Esophagus muscularis mucosa (tissue), 4 donors: ENCODE results near the gene GLS. TPM values are rescaled to one million over a fixed set of nuclear protein-coding genes. Genes with fewer than 3 reads are reported as not detected.

Source experiments
- DNase-seq: peaks from one replicate; pipeline ENCODE4 v3.0.0-alpha.2; 2017; ENCODE audit errors: extremely low spot score
- H3K27ac ChIP-seq, 4 donors: fragments of 200-600 bp; sonication (generic); replicated peaks in 1 of 4; 1 replicate in 3 of 4; 2 replicates in 1 of 4; pipeline ENCODE4 v1.5.1; 2016 to 2019; ENCODE audit warnings: mild to moderate bottlenecking in 1 of 4
- H3K27me3 ChIP-seq, 4 donors: fragments of 200-600 bp; sonication (generic); one replicate each; pipeline versions ENCODE4 v1.5.1 to v1.6.0; 2016 to 2019
- H3K36me3 ChIP-seq, 4 donors: fragments of 200-600 bp; sonication (generic); one replicate each; pipeline ENCODE4 v1.5.1; 2016 to 2019
- H3K4me1 ChIP-seq, 4 donors: fragments of 200-600 bp; sonication (generic); one replicate each; pipeline ENCODE4 v1.5.1; 2016 to 2019
- H3K4me3 ChIP-seq, 4 donors: fragments of 200-600 bp; sonication (generic); 1 replicate in 2 of 4; 2 replicates in 2 of 4; pipeline ENCODE4 v1.5.1; 2016 to 2019; ENCODE audit warnings: mild to moderate bottlenecking in 4 of 4, moderate library complexity in 1 of 4
- H3K9me3 ChIP-seq, 4 donors: fragments of 200-600 bp; sonication (generic); 1 replicate in 3 of 4; 2 replicates in 1 of 4; pipeline ENCODE4 v1.5.1; 2016 to 2019
- EP300 ChIP-seq: sonication (generic); formaldehyde crosslinking; IDR thresholded peaks from one replicate; pipeline ENCODE4 v1.6.1; 2017; ENCODE audit warnings: antibody characterized with exemption
- POLR2A ChIP-seq: fragments of 450-650 bp; IDR thresholded peaks from one replicate; pipeline ENCODE4 v1.6.1; 2017; ENCODE audit warnings: antibody characterized with exemption, moderate library complexity, mild to moderate bottlenecking, low read depth
- POLR2AphosphoS5 ChIP-seq, 2 donors: sonication (generic); formaldehyde crosslinking; IDR thresholded peaks; one replicate each; pipeline ENCODE4 v1.6.1; 2017; ENCODE audit warnings: antibody characterized with exemption in 2 of 2
- WGBS: methylation state at CpG from one replicate; pipeline ENCODE4 v1.1.5; 2018; 5-methylcytosine and 5-hydroxymethylcytosine counted together
- intact Hi-C: fragments of 100-400 bp; cut with DNase I; formaldehyde crosslinking; loops from one replicate; pipeline ENCODE4 v1.15.1; 2023
- total RNA-seq, 4 donors: library from RNA; depleted of rRNA; stranded (reverse); fragments of >200 nt; gene quantifications; one replicate each; pipeline versions ENCODE4 v1.1.0 to v1.2.1, GENCODE V29; 2016
- TF ChIP-seq, protein P1 (sequence below), 3 experiments: fragments of 200-600 bp in 2 of 3; fragments of 450-650 bp in 1 of 3; sonication (generic) in 2 of 3; IDR thresholded peaks; one replicate each; pipeline ENCODE4 v1.5.1; 2017 to 2019; ENCODE audit warnings: antibody characterized with exemption in 3 of 3, mild to moderate bottlenecking in 2 of 3, moderate library complexity in 1 of 3

Gene GLS
- 100 to 1,000 TPM in 1 of 4 donors, 10 to 100 TPM in 3; 93.6 to 125 (median 94.0) TPM for total RNA-seq

DNA sequence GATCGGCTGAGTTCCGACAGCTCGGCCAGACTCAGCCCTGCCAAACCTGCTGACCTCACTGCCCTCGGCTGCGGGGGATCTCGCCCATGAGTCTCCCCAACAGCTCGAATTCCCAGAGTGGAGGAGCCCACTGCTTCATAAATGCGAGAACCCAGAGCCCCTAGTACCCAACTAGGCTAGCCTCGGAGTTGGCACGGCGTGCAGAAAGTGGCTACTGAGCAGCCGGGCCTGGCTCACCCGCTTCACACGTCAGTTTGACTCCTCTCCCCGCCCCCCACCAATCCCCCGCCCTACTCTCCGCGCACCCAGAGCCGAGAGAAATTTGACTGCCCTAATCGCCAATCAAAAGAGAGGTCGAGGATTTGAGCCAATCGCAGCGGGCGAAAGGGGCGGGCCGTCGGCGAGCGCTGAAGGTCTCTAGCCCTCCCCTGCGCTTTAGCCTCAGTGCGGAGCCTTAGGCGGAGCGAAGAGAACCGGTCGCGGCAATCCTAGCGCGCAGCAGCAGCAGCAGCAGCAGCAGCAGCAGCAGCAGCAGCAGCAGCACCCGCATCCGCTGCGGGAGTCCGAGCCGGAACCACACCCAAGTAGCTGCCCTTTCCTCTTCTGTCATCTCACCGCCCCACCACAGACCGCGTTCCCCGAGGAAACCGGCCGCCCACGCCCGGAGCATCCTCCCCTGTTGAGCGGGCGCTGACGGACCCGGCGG, at the start of gene GLS:
Gene GLS, plus strand, starts transcription at position 444 of the 706 bp plus-strand sequence. CDS start 264 bp downstream, outside the sequence.
- WGBS, result 0% methylated on average over 30 of the region's 56 CpGs
- Histone ChIP-seq H3K4me3 (peak within 1 kb of the TSS; percentile 92 to 95 (median 94)), H3K36me3 (no peaks in the 10 kb centered on the region), H3K27me3 (no peaks in the 10 kb centered on the region), H3K27ac (peak within 1 kb of the TSS; percentile 93 to 98 (median 95)), H3K9me3 (no peaks in the 10 kb centered on the region), H3K4me1 (peaks cover 30 to 38% (median 36%) of the 10 kb centered on the region in 4 donors)
- intact Hi-C loops, result no loop called here
- peak; percentile 99 for DNase-seq
- TF ChIP-seq POLR2A (peak; percentile 98), EP300 (no peak), POLR2AphosphoS5 (IDR thresholded peaks at IDR 0.05) (peak; percentile 99 to 100)
- TF ChIP-seq, protein P1, sequence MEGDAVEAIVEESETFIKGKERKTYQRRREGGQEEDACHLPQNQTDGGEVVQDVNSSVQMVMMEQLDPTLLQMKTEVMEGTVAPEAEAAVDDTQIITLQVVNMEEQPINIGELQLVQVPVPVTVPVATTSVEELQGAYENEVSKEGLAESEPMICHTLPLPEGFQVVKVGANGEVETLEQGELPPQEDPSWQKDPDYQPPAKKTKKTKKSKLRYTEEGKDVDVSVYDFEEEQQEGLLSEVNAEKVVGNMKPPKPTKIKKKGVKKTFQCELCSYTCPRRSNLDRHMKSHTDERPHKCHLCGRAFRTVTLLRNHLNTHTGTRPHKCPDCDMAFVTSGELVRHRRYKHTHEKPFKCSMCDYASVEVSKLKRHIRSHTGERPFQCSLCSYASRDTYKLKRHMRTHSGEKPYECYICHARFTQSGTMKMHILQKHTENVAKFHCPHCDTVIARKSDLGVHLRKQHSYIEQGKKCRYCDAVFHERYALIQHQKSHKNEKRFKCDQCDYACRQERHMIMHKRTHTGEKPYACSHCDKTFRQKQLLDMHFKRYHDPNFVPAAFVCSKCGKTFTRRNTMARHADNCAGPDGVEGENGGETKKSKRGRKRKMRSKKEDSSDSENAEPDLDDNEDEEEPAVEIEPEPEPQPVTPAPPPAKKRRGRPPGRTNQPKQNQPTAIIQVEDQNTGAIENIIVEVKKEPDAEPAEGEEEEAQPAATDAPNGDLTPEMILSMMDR (IDR thresholded peaks at IDR 0.05), result no peak

DNA sequence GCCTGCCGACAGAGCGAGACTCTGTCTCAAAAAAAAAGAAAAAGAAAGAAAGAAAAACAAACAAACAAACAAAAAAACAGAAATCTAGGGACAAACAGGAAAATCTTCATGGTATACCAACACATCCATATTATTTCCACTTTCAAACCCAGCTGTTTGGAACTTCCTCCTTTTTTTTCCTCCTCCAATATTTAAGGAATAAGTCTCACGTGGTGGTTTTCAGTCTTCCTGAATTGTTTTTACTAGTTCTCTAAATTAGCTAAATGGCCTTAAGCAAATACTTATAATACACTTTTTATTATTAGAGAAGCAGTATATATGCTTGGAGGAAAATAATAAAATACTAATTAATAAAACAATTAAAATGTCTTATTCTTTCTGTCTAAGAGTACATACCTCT, 48.7 kb upstream of the GLS start:
- intact Hi-C loops, result no loop called here
- Histone ChIP-seq H3K27me3 (no peaks in the 10 kb centered on the region), H3K27ac (no peak overlapping the region), H3K4me3 (no peak overlapping the region), H3K36me3 (no peaks in the 10 kb centered on the region), H3K4me1 (peaks cover 0 to 15% (median 9%) of the 10 kb centered on the region in 4 donors), H3K9me3 (no peaks in the 10 kb centered on the region)
- TF ChIP-seq EP300, result no peak
- DNase-seq, result no peak
- 91% methylated on average over 3 of the region's 3 CpGs for WGBS

DNA sequence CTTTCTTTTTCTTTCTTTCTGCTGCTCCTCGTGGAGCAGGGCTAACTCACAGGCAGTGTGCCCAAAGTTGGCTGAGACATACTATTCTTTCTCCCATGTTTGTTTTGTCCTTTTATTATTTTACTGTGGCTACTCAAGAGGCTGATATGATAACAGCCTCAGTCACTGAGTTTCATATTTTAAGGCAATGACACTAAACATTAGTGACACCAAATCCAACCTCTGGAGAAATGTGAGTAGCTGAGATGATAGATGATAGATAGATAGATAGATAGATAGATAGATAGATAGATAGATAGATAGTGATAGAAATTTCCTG, 45.8 kb upstream of the GLS start:
- TF ChIP-seq EP300, result no peak
- Histone ChIP-seq H3K27me3 (no peaks in the 10 kb centered on the region), H3K4me1 (peaks cover 0 to 25% (median 13%) of the 10 kb centered on the region in 4 donors), H3K36me3 (no peaks in the 10 kb centered on the region), H3K9me3 (no peaks in the 10 kb centered on the region), H3K4me3 (no peak overlapping the region), H3K27ac (no peak overlapping the region)
- no peak for DNase-seq
- intact Hi-C loops, result no loop called here
- 88% methylated on average over 1 of the region's 1 CpG for WGBS

DNA sequence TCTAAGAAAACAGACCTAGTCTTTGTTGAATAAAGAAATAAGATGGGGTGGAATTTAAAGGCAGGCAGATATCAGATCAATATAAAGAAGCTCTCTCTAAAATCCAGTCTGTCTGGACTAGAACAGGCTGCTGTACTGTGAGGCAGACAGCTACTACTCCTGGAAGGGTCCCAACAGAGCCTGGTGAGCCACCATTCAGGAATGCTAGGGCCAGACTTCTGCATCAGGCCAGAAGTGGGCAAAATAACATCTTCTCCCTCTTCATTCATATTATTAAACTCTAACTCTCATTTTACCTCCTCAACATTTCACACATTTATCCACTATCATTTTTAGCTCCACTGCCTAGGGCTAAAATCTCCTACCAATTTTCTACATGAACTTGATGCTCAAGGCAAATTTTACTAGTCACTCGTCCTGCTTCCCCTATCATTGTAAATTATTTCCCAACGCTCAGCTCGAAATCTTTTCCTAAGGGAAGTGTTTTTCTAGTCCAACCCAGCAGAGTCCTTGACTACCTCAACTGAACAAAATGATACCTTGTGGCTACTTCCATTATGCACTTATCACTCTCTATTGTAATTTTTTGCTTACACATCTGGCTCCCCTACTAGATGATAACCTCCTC, 45.2 kb upstream of the GLS start:
- Histone ChIP-seq H3K4me1 (peaks cover 0 to 25% (median 13%) of the 10 kb centered on the region in 4 donors), H3K36me3 (no peaks in the 10 kb centered on the region), H3K4me3 (no peak overlapping the region), H3K27ac (no peak overlapping the region), H3K9me3 (no peaks in the 10 kb centered on the region), H3K27me3 (no peaks in the 10 kb centered on the region)
- intact Hi-C loops, result no loop called here
- TF ChIP-seq, protein P1 (IDR thresholded peaks at IDR 0.05), result no peak
- peak in 1 of 2 donors; percentile 33 for TF ChIP-seq POLR2AphosphoS5 (IDR thresholded peaks at IDR 0.05)
- no peak for TF ChIP-seq EP300
- no peak for TF ChIP-seq POLR2A
- no peak for DNase-seq
- 76% methylated on average over 3 of the region's 3 CpGs for WGBS

DNA sequence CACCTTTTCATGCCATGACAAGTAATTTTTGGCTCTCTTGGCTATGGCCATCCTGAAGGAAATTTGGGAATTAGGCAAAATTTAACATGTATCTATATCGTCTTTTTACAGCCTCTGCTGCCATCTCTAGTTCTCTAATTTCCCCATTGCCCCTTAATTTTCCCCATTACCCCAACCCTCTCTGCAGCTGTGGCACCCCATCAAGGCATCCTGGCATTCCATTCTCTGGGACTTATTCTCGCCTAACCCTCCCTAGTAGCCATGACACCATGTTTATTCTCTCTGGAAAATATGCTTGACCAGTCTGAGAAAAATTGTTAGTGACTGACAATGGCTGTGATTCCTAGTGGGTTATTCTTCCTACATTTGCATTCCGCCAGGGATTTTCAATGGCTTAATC, 43.9 kb upstream of the GLS start:
- Histone ChIP-seq H3K27ac (no peak overlapping the region), H3K36me3 (no peaks in the 10 kb centered on the region), H3K9me3 (no peaks in the 10 kb centered on the region)

More for the DNA sequence above, 43.9 kb upstream of the GLS start:
- intact Hi-C loops, result no loop called here
- H3K4me1 ChIP-seq, result peaks cover 0 to 29% (median 15%) of the 10 kb centered on the region in 4 donors
- no peak for DNase-seq
- 61% methylated on average over 3 of the region's 3 CpGs for WGBS
- no peak for TF ChIP-seq POLR2AphosphoS5 (IDR thresholded peaks at IDR 0.05)
- TF ChIP-seq EP300, result no peak
- TF ChIP-seq, protein P1 (IDR thresholded peaks at IDR 0.05), result no peak
- no peak for TF ChIP-seq POLR2A
- no peaks in the 10 kb centered on the region for H3K27me3 ChIP-seq
- H3K4me3 ChIP-seq, result no peak overlapping the region
